HepG2 (cell line): ENCODE data around the gene RABEPK. TPM values are rescaled to one million over a fixed set of nuclear protein-coding genes. Genes with fewer than 3 reads are reported as not detected.

Experiments
- AKAP8 ChIP-seq: sonication (generic); formaldehyde crosslinking; IDR thresholded peaks from 2 replicates; pipeline ENCODE4 v1.5.1; 2020; ENCODE audit warnings: mild to moderate bottlenecking, missing genetic modification reagents
- ASH2L ChIP-seq: fragments of 300-600, 200-600 bp; sonication (generic); IDR thresholded peaks from 2 replicates; pipeline ENCODE4 v1.7.0; 2017; ENCODE audit warnings: low read depth, mild to moderate bottlenecking, moderate library complexity, mixed read lengths, low read length; ENCODE audit not compliant: insufficient read length
- EZH2 ChIP-seq: conservative IDR thresholded peaks from 2 replicates; pipeline ENCODE4 v1.6.1; 2012; ENCODE audit warnings: mild to moderate bottlenecking, low read depth, low read length, moderate library complexity
- FOXM1 ChIP-seq: sonication (generic); formaldehyde crosslinking; IDR thresholded peaks from 2 replicates; pipeline ENCODE4 v1.5.0; 2020; ENCODE audit warnings: missing genetic modification reagents
- HHEX ChIP-seq: IDR thresholded peaks from 2 replicates; pipeline ENCODE4 v1.6.1; 2016; ENCODE audit warnings: control low read depth
- HMGA1 ChIP-seq: sonication (generic); formaldehyde crosslinking; conservative IDR thresholded peaks from 2 replicates; pipeline ENCODE4 v1.4.0; 2020; ENCODE audit warnings: missing genetic modification reagents
- KDM2A ChIP-seq: sonication (generic); formaldehyde crosslinking; IDR thresholded peaks from 2 replicates; pipeline ENCODE4 v1.4.0; 2020; ENCODE audit warnings: low read depth, missing genetic modification reagents, borderline replicate concordance
- MXD4 ChIP-seq: IDR thresholded peaks from 2 replicates; pipeline ENCODE4 v1.6.1; 2016; ENCODE audit warnings: mild to moderate bottlenecking, missing biosample characterization, missing genetic modification reagents
- NFYC ChIP-seq: IDR thresholded peaks from 2 replicates; pipeline ENCODE4 v1.6.1; 2016; ENCODE audit warnings: missing genetic modification reagents, missing compliant biosample characterization
- RARG ChIP-seq: sonication (generic); formaldehyde crosslinking; IDR thresholded peaks from 2 replicates; pipeline ENCODE4 v1.4.0; 2020; ENCODE audit warnings: low read depth, mild to moderate bottlenecking, missing genetic modification reagents
- SALL2 ChIP-seq: sonication (generic); formaldehyde crosslinking; IDR thresholded peaks from 2 replicates; pipeline ENCODE4 v1.8.1; 2023; ENCODE audit warnings: mild to moderate bottlenecking, missing genetic modification reagents, inconsistent platforms
- SAP130 ChIP-seq: IDR thresholded peaks from 2 replicates; pipeline ENCODE4 v1.6.1; 2016; ENCODE audit warnings: low read depth
- TEAD2 ChIP-seq: sonication (generic); formaldehyde crosslinking; IDR thresholded peaks from 2 replicates; pipeline ENCODE4 v1.9.0; 2021; ENCODE audit warnings: missing genetic modification reagents
- TRIM24 ChIP-seq: sonication (generic); formaldehyde crosslinking; IDR thresholded peaks from 2 replicates; pipeline ENCODE4 v1.8.0; 2022; ENCODE audit warnings: mild to moderate bottlenecking, missing genetic modification reagents
- ZBED4 ChIP-seq: sonication (generic); formaldehyde crosslinking; IDR thresholded peaks from 2 replicates; pipeline ENCODE4 v1.4.0; 2020; ENCODE audit warnings: missing genetic modification reagents, borderline replicate concordance
- ZNF10 ChIP-seq: sonication (generic); formaldehyde crosslinking; IDR thresholded peaks from 2 replicates; pipeline ENCODE4 v1.4.0; 2020; ENCODE audit warnings: mild to moderate bottlenecking, low read depth, missing genetic modification reagents, borderline replicate concordance
- ZNF160 ChIP-seq: sonication (generic); formaldehyde crosslinking; IDR thresholded peaks from 2 replicates; pipeline ENCODE4 v1.8.0; 2022; ENCODE audit warnings: mild to moderate bottlenecking, inconsistent platforms, missing genetic modification reagents
- ZNF430 ChIP-seq: sonication (generic); formaldehyde crosslinking; IDR thresholded peaks from 2 replicates; pipeline ENCODE4 v1.9.0; 2021; ENCODE audit warnings: mild to moderate bottlenecking, missing genetic modification reagents
- ZNF547 ChIP-seq: sonication (generic); formaldehyde crosslinking; IDR thresholded peaks from 2 replicates; pipeline ENCODE4 v1.5.1; 2020; ENCODE audit warnings: mild to moderate bottlenecking, missing genetic modification reagents
- ZNF674 ChIP-seq: sonication (generic); formaldehyde crosslinking; IDR thresholded peaks from 2 replicates; pipeline ENCODE4 v1.5.0; 2020; ENCODE audit warnings: low read depth, mild to moderate bottlenecking, missing genetic modification reagents
- ZNF710 ChIP-seq: sonication (generic); formaldehyde crosslinking; IDR thresholded peaks from 2 replicates; pipeline ENCODE4 v1.5.0; 2020; ENCODE audit warnings: mild to moderate bottlenecking, missing genetic modification reagents, borderline replicate concordance
- polyA plus RNA-seq, 8 experiments: library from polyadenylated mRNA; depleted of rRNA in 3 of 8; stranded (reverse) in 7 of 8; unstranded in 1 of 8; fragments of >200 nt; fragmentation: Illumina TruSeq in 4 of 8; extraction: Trizol in 4 of 8; gene quantifications; 2 replicates each; pipeline versions ENCODE4 v1.2.1 to v1.2.3, GENCODE V29; 2011 to 2016; ENCODE audit warnings: low read depth in 4 of 8, missing spikeins in 1 of 8, mixed read lengths in 1 of 8; ENCODE audit not compliant: insufficient read depth in 1 of 8
- total RNA-seq, 5 experiments: library from RNA; depleted of rRNA; stranded (reverse); fragments of >200 nt; fragmentation: Illumina TruSeq; extraction: Trizol; gene quantifications; 2 replicates each; pipeline ENCODE4 v1.2.3, GENCODE V29; 2016; ENCODE audit warnings: low read depth in 1 of 5
- TF ChIP-seq, protein P1 (sequence below): sonication (generic); formaldehyde crosslinking; IDR thresholded peaks from 2 replicates; pipeline ENCODE4 v1.8.0; 2022; ENCODE audit warnings: missing genetic modification reagents, mild to moderate bottlenecking, inconsistent platforms, borderline replicate concordance

The RABEPK gene
- total and polyA plus RNA-seq, 2 of the 13 experiments (the other 11 are each of a cell fraction or from before 2014, with no cell fraction given), result 75.5 to 90.0 TPM

DNA sequence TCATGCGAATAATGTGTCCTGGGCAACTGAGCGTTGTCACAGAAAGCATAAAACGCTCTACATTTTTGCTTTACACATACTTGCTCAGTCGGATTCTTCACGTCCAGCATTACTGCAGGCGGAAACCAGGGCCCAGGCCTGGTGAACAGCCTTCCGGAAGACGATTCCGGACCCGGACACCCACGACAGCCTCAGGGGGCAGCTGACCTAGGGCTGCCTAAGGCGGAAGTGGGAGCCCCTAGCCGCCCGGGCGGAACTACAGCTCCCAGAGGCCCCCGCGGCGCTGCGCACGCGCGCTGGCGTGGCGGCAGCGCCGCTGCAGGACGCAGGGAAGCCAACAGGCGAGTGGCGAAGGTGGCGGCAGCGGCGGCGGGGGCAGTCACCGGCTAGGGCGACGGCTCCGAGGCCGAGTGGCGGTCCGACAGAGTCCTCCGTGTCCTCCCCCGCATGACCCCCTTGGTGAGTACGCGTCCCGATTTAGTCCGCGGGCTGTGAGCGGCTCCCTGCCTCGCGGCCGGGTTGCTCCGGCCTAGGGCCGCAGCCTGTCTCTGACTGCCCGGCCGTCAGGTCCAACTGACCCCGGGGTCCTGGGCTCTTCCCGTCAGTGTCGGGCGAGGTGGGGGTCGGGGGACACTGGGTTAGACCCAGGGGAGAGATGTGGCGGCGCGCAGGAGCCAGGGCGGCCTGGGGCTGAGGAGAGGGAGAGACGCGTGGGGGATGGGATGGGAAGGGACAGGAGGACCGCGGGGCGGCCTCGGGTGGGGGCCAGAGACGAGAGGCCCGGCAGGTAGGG is 61.4 kb downstream of the RABEPK start, which contains the start of gene GAPVD1 (continued):
- TF ChIP-seq TEAD2 (CRISPR knock-in tag), result no peak
- peak; percentile 37; the same call in 1 of the 2 replicates for TF ChIP-seq ZNF710 (CRISPR knock-in tag)
- TF ChIP-seq HMGA1 (CRISPR knock-in tag), result no peak
- TF ChIP-seq ZNF160 (CRISPR knock-in tag), result peak; percentile 62; the same call in 1 of the 2 replicates
- TF ChIP-seq RARG (CRISPR knock-in tag), result no peak
- TF ChIP-seq EZH2, result no peak
- peak; percentile 38; the same call in 1 of the 2 replicates for TF ChIP-seq KDM2A (CRISPR knock-in tag)
- peak; percentile 76 for TF ChIP-seq SAP130 (CRISPR knock-in tag)
- TF ChIP-seq SALL2, result peak; percentile 74; the same call in 1 of the 2 replicates
- TF ChIP-seq TRIM24 (CRISPR knock-in tag), result no peak
- no peak for TF ChIP-seq FOXM1 (CRISPR knock-in tag)
- peak; percentile 84 for TF ChIP-seq ASH2L
- no peak for TF ChIP-seq ZNF10 (CRISPR knock-in tag)
- TF ChIP-seq AKAP8 (CRISPR knock-in tag), result no peak
- TF ChIP-seq NFYC, result no peak
- TF ChIP-seq ZNF430 (CRISPR knock-in tag), result peak; percentile 59; the same call in 1 of the 2 replicates
- no peak for TF ChIP-seq ZNF674
- no peak for TF ChIP-seq ZNF547 (CRISPR knock-in tag)
- no peak for TF ChIP-seq HHEX (CRISPR knock-in tag)
- TF ChIP-seq, protein P1, sequence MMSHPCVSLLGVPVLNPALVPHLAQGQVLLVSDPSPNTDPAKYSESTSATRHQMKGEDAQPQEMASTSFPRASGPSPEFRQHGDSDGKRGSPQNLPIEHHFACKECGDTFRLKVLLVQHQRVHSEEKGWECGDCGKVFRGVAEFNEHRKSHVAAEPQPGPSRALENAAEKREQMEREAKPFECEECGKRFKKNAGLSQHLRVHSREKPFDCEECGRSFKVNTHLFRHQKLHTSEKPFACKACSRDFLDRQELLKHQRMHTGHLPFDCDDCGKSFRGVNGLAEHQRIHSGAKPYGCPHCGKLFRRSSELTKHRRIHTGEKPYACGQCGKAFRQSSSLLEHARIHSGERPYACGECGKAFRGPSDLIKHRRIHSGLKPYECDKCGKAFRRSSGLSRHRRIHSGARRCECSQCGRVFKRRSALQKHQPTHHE (CRISPR knock-in tag), result no peak
- TF ChIP-seq ZBED4, result no peak
- no peak for TF ChIP-seq MXD4 (CRISPR knock-in tag)
